ENCODE results near the gene NPFFR1. TPM values are rescaled to one million over a fixed set of nuclear protein-coding genes. Genes with fewer than 3 reads are reported as not detected.

NPFFR1 gene
- total RNA-seq, 1 experiment from 2014 or later, result not detected

- Histone ChIP-seq H3K14ac (ENCODE audit: insufficient read depth, low read length) (no peak overlapping the region), H3K27me3 (ENCODE audit: insufficient read depth, low read length) (no peaks in the 10 kb centered on the region), H3K9ac (ENCODE audit: extremely low read depth, insufficient read length, low read length) (no peak overlapping the region), H2AFZ (ENCODE audit: low read length) (no peak overlapping the region), H3K4me2 (ENCODE audit: insufficient read depth, insufficient read length, low read length) (no peak overlapping the region), H2BK5ac (ENCODE audit: insufficient read length, low read length) (no peak overlapping the region), H4K91ac (ENCODE audit: insufficient read length, low read depth, low read length) (no peak overlapping the region), H3K79me1 (ENCODE audit: insufficient read depth, low read depth, low read length, poor library complexity, severe bottlenecking) (no peaks in the 10 kb centered on the region), H3K27ac (ENCODE audit: insufficient read length, low read depth, low read length) (no peak overlapping the region), H3K23me2 (ENCODE audit: insufficient read length, low read depth, low read length, poor library complexity, severe bottlenecking) (no peaks in the 10 kb centered on the region), H3T11ph (ENCODE audit: low read length) (no peak overlapping the region), H2BK12ac (ENCODE audit: insufficient read length, low read depth, low read length) (no peak overlapping the region), H2AK5ac (ENCODE audit: insufficient read length, low read length) (no peak overlapping the region), H3K18ac (ENCODE audit: insufficient read length, low read depth, low read length) (no peak overlapping the region), H2BK20ac (ENCODE audit: low read depth, low read length, poor library complexity, severe bottlenecking) (no peak overlapping the region), H2BK15ac (ENCODE audit: low read depth, low read length) (no peak overlapping the region), H3K79me2 (ENCODE audit: insufficient read depth, low read length) (no peaks in the 10 kb centered on the region), H2BK120ac (ENCODE audit: low read depth, low read length, poor library complexity, severe bottlenecking) (no peak overlapping the region), H3K9me3 (ENCODE audit: control insufficient read depth, low read depth, low read length) (no peaks in the 10 kb centered on the region), H3K23ac (ENCODE audit: insufficient read length, low read depth, low read length) (no peak overlapping the region), H3K56ac (ENCODE audit: insufficient read length, low read depth, low read length) (no peak overlapping the region), H4K8ac (replicated peaks; ENCODE audit: insufficient read length, low read depth, low read length) (no peak overlapping the region), H4K5ac (ENCODE audit: insufficient read length, low read depth, low read length) (no peak overlapping the region), H3K4ac (ENCODE audit: low read depth, low read length) (no peak overlapping the region), H3K4me1 (ENCODE audit: insufficient read depth, low read length) (peaks cover 8% of the 10 kb centered on the region), H4K20me1 (ENCODE audit: control insufficient read depth, insufficient read depth, insufficient read length) (no peaks in the 10 kb centered on the region)
- Mint-ChIP-seq H3K27me3 (ENCODE audit: low read depth) (peaks cover 15% of the 10 kb centered on the region), H3K4me1 (peaks cover 12 to 18% of the 10 kb centered on the region in 2 experiments), H3K27ac (no peak overlapping the region), H3K36me3 (ENCODE audit: insufficient read depth in 1 of 3, low read depth in 3 of 3) (no peaks in the 10 kb centered on the region), H3K4me3 (no peak overlapping the region), H3K9me3 (peaks cover 4 to 6% of the 10 kb centered on the region in 2 experiments; a peak in 2 of 5 replicates)
- no peak for TF ChIP-seq CTCF (conservative IDR thresholded peaks at IDR 0.05)
- no CpG with 5 or more reads among the region's 2 CpGs for WGBS (ENCODE audit: extremely low coverage, insufficient read length, low lambda C conversion rate)
- no peak for DNase-seq
Measured at GRCh38 chr10:70270952-70271351, 12.9 kb downstream of the NPFFR1 start.
